ENCODE measurements around the gene CCNH.

DNA sequence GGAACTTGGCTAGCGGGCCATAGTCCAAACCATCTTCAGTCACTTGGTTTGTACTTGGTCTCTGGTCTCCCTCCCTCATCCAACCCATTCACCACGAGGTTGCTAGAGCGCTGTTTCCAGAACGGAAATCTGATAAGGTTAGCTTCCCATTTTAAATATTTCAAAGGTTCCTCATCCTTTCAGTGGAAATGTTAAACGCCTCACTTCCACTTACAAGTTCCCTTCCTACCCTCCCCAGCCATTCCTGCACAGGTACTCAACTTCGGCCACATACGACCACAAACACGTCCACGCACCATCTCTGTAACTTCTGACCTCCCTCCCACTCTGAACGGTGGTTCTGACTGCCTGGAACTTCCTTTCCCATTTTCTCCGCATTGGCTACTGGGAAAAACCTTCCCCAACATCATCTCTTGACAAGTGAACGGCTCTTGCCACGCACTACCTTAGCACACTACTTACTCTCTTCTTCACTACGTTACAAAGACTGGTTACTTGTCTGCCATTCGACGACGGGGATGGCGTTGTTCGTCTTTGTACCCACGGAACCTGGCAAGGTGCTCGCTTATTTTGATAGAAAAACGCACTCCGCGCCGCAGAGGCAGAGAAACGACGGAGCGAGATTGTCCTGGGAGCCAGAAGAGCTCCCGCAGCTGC lies 629 bp downstream of the CCNH start:
- TF ChIP-seq POLR2A (IDR thresholded peaks at IDR 0.05; ENCODE audit: extremely low read depth, insufficient read length), result no peak
- TF ChIP-seq, protein P1, sequence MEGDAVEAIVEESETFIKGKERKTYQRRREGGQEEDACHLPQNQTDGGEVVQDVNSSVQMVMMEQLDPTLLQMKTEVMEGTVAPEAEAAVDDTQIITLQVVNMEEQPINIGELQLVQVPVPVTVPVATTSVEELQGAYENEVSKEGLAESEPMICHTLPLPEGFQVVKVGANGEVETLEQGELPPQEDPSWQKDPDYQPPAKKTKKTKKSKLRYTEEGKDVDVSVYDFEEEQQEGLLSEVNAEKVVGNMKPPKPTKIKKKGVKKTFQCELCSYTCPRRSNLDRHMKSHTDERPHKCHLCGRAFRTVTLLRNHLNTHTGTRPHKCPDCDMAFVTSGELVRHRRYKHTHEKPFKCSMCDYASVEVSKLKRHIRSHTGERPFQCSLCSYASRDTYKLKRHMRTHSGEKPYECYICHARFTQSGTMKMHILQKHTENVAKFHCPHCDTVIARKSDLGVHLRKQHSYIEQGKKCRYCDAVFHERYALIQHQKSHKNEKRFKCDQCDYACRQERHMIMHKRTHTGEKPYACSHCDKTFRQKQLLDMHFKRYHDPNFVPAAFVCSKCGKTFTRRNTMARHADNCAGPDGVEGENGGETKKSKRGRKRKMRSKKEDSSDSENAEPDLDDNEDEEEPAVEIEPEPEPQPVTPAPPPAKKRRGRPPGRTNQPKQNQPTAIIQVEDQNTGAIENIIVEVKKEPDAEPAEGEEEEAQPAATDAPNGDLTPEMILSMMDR (IDR thresholded peaks at IDR 0.05; ENCODE audit: low read depth, low read length), result no peak
- peak; percentile 40 for TF ChIP-seq MYC (IDR thresholded peaks at IDR 0.05; ENCODE audit: low read depth, low read length)
